HG03520 (cell line): Measurements from ENCODE around the gene FGFR3.
A peak's percentile ranks its signal among the peaks of the same experiment; 100 is the strongest.

Experiments used
- ATAC-seq: cut with Tn5 transposase; IDR thresholded peaks from one replicate; pipeline ENCODE4 v1.9.1; 2021; ENCODE audit warnings: mild to moderate bottlenecking, moderate library complexity; ENCODE audit not compliant: unreplicated experiment

The FGFR3 gene

DNA sequence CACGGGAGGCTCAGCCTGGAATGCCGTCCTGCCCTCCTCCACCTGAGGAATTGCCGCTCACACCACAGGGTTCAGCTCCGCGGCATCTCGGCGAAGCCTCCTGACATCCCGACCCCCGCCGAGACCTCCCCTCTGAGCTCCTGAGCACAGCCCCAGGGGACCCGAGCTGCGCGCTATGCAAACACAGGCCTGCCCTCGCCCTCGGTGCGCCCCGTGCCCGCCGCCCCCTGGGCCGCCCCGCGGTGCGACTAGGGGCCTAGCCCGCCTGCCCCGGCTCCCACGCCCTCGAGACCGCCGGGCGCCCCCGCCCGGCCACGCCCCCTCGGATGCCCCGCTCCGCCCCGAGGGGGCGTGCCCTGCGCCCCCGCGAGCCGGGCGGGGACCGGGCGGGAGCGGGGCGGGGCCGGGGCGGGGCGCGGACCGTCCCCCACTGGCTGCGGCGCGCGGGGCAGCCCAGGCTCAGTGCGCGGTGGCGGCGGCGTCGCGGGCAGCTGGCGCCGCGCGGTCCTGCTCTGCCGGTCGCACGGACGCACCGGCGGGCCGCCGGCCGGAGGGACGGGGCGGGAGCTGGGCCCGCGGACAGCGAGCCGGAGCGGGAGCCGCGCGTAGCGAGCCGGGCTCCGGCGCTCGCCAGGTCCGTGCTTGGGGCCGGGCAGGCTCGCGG is at the start of gene FGFR3:
FGFR3 (plus strand) TSS at position 462 of the 664 bp plus-strand sequence. CDS start 642 bp downstream, outside the sequence.
- ATAC-seq, result no peak

- no peak for ATAC-seq
Observed at GRCh38 chr4:1743551-1743950, 49.5 kb upstream of the FGFR3 start.

- ATAC-seq, result no peak
Observed at GRCh38 chr4:1743975-1744374, 49.1 kb upstream of the FGFR3 start.

DNA sequence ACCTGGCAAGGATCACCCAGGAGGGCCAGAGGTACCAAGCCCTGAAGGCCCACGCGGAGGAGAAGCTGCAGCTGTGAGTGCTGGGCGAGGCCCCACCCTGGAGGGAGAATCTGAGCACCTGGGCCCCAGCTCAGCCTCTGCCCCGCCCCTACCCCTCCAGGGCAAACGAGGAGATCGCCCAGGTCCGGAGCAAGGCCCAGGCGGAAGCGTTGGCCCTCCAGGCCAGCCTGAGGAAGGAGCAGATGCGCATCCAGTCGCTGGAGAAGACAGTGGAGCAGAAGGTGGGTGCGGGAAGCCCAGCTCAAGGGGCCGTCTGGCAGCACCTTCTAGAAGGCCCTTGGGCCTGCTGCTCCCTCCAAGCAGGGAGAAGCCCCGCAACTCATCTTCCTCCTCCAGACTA is 48.5 kb upstream of the FGFR3 start:
- ATAC-seq, result no peak

GRCh38 chr4:1745165-1745564 is 47.9 kb upstream of the FGFR3 start:
- no peak for ATAC-seq

GRCh38 chr4:1745697-1746096 is 47.4 kb upstream of the FGFR3 start:
- ATAC-seq, result no peak

- no peak for ATAC-seq
Observed at GRCh38 chr4:1746265-1746691, 46.8 kb upstream of the FGFR3 start.

- no peak for ATAC-seq
Observed at GRCh38 chr4:1746919-1747602, 46.0 kb upstream of the FGFR3 start.

DNA sequence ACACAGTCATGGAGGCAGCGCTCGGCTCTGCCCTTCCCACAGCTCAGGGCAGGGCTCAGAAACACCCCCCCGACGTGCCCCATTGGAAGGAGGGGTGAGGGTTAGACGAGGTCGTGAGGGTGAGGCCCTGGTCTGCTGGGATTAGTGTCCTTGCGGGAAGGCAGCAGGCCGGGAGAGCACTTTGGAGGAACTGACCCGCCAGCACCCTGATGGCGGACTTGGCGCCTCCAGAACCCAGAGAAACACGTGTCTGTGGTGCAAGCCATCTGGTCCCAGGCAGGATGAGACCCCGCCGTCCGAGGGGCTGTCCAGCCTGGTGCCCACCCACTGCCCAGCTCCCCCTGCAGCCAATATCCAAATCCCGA is 45.5 kb upstream of the FGFR3 start:
- no peak for ATAC-seq

DNA sequence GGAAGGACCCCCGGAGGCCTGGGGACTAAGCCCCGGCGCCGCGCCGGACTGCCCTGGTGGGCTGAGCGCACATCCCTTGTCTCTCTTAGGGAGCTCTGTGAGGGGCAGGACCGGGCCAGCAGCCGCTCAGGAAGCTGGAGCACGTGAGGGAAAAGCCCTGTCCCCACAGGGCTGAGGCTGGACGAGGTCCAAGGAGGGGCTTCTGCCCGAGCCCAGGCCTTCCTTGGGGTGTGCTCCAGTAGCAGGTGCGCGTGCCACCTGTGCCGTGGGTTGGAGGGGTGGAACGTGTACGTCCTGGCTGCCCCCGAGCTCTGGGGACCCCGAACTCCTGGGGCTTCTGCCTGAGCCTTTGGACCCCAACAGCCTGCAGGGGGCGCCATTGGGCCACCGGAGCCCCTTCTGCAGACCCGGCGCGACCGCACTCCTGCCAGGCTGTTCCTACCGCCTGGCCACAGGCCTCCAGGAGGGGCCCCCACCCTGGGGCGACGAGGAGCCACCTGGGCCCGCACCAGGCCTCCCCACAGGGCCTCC is 44.6 kb upstream of the FGFR3 start:
- ATAC-seq, result peak; percentile 47

GRCh38 chr4:1749370-1749769 is 43.7 kb upstream of the FGFR3 start:
- no peak for ATAC-seq

GRCh38 chr4:1749826-1750225 is 43.3 kb upstream of the FGFR3 start:
- no peak for ATAC-seq

DNA sequence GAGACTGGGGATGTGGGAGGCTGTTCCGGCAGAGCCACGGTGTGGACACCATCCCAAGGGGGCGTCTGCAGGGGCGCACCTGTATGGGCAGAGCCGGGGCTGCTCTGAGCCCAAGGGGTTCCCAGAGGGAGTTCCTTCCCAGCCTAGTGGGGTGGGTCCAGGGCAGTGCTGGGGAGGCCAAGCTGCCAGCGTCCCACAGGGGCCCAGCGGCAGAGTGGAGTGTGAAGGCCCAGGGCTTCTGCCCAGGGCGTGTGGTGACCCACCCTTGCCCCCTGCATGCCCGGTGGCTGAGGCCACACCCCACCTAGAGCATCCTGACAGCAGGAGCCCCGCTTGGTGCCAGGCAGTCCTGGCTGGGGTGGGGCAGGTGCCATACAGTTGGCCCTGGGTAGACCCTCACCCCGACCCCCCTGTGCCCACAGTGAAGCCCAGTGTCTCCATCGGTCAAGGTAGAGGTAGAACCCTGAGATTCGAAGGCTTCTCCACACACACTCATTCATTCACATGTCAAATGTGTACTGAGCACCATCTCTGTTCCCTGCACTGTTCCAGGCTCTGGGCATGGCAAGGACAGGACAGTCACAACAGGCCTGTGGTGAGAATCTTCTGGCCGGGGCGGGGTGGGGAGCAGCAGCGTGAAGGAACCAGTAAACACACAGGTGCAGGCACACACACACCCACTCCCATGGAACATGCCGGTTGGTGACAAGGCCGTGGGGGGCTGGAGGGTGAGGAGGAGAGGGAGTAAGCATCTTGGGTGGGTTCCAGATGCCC is 42.5 kb upstream of the FGFR3 start:
- no peak for ATAC-seq

- ATAC-seq, result no peak
Observed at GRCh38 chr4:1751155-1751918, 41.8 kb upstream of the FGFR3 start.

GRCh38 chr4:1751919-1752283 is 41.2 kb upstream of the FGFR3 start:
- ATAC-seq, result no peak

DNA sequence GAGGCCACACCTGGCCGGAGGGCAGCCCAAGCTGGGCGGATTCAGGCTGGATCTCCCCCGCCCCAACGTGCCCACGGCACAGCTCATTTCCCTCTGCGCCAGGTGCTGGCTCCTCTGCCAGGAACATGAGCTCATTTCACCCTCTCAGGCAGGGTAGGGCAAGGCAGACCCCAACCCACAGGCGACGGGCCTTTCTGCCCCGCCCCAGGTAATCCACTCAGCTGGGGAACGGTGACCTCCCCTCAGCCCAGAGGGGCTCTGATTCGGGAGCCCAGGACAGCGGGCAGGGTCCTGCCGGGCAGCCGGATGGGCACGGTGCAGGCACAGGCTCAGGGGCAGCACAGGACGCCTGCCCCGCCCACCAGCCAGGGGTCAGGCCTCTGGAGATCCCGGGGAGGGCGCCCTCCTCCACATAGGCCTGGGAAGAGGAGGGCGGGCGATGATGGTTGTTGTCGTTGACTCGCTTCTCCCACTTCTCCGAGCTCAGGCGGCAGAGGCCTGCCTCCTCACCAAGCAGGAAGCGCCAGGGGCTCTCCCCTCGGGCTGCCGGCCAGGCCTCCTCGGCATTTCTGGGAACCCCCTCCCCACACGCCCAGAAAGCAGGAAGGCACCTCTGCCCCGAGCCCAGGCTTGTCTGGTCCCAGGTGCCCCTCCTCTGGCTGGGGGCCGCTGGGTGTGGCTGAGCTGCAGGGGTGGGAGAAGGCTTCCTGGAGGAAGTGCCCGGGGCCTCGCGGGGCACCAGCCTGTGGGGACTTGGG is 40.6 kb upstream of the FGFR3 start:
- ATAC-seq, result no peak

DNA sequence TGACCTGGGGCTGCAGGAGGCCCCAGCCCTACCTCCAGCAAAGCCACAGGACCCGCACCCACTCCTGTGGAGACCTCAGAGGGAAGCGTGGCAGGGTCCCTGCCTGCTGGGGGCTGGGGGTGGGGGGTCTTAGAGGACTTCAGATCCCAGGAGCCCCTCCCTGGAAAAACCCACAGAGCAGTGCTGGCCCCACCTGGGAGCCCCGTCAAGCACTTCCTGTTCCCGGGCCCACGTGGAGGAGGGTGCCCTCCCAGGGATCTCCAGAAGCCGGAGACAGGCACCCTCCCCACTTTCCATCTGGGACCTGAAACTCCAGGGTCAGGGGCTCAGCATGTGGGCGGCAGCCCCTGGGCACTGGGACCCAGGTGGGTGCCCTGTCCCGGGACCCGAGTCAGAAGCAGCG is 39.8 kb upstream of the FGFR3 start:
- ATAC-seq, result no peak

GRCh38 chr4:1753697-1754311 is 39.3 kb upstream of the FGFR3 start:
- no peak for ATAC-seq

DNA sequence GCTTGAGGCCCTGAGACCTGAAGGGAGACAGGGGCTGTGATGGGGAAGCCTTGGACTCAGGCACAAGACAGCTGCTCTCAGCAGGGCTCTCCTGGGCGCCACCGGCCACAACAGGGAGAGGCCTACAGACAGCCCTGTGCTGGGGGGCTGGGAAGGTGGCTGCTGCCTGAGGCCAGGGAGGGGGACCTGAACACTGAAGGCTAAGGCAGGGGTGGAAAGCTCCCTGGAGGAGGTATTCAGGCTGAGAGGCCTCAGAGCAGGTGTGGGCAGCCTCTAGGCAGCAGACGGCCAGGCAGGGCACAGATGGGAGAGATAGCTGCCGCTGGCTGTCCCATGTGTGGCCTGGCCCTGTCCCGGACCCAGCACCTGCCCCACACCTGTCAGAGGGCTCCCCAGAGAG is 38.8 kb upstream of the FGFR3 start:
- ATAC-seq, result no peak

DNA sequence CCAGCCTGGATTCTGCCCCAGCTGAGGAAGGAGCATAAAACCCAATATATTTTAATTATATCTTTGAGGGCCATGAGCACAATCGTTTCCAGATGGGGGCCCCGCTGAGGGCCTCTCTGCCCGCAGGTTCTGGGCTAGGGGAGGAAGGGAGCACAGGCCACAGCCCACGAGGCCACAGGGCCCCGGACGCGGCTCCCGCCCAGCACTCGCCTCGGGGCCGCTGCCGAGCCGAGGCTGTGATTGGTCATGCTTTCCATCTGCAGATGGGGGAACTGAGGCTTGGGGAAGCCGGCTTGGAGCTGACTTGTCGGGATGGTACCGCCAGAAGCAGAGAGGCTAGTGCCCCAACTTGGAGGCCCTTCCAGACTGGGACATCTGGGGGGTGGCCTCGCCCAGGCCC is 37.8 kb upstream of the FGFR3 start:
- ATAC-seq, result no peak
